GM20000 (cell line): ENCODE results near the gene DNM2.

Experiments used
- DNase-seq: peaks from one replicate; pipeline ENCODE4 v3.0.0; 2012; ENCODE audit warnings: low spot score
- CTCF ChIP-seq: IDR thresholded peaks from 2 replicates; pipeline ENCODE4 v1.5.1; 2012; ENCODE audit warnings: mild to moderate bottlenecking, control low read depth; ENCODE audit errors: extremely low read depth, missing control alignments

Gene DNM2

DNA sequence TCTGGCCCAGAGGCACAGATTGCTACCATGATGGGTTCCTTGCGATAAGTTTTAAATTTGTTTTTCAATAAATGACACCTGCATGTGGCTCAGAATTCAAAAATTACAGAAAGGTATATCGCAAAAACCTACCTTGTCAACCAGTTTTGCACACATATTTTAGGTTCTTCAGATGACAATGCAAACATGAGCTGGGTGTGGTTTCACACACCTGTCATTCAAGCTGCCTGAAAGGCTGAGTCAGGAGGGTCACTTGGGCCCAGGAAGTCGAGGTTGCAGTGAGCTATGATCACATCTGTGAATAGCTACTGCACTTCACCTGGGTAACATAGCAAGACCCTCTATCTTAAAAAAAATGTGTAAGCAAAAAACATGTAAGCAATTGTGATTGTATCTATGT is 56.1 kb downstream of the DNM2 start:
- DNase-seq: no peak
- no peak for TF ChIP-seq CTCF

DNA sequence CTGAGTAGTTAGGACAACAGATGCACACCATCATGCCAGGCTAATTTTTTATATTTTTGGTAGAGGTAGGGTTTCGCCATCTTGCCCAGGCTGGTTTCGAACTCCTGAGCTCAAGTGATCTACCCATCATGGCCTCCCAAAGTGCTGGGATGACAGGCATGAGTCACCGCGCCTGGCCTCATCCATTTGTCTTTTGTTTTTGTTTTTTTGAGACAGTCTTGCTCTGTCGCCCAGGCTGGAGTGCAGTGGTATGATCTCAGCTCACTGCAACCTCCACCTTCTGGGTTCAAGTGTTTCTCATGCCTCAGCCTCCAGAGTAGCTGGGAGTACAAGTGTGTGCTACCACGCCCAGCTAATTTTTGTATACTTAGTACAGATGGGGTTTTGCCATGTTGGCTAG is 57.0 kb downstream of the DNM2 start:
- no peak for TF ChIP-seq CTCF
- DNase-seq: no peak

DNA sequence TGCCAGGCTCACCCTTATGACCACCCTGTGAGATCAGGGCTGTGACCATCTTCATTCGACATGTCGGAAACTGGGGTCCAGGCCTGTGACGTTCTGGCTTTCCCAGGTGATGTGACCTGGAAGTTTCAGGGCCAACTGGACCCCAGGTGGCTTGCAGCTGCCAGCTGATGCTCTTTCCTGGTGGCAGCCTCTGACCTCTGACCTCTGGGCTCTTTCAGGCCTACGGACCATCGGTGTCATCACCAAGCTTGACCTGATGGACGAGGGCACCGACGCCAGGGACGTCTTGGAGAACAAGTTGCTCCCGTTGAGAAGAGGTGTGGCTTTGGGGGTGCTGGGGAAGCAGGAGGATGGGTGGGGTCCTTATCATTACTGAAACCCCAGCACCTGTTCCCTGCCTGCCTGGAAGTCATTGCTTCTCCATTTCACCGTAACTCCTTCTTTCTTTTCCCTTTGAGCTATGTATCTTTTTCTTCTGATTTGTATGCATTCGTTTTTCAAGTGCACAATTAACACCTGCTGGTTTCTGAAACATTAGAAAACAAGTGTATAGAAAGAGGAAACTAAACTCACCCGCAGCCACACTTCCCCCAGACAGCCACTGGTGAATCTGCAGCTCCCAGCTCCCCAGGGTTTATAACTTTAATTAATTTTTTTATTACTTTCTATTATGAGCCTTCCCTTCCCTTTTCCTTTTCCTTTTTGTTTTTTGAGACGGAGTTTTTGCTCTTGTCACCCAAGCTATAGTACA is 59.2 kb downstream of the DNM2 start:
- DNase-seq: no peak
- no peak for TF ChIP-seq CTCF

- no peak for DNase-seq
- no peak for TF ChIP-seq CTCF
These were observed 62.5 kb downstream of the DNM2 start for GRCh38 chr19:10780368-10780767.

- no peak for DNase-seq
- TF ChIP-seq CTCF: no peak
These were observed 64.9 kb downstream of the DNM2 start for GRCh38 chr19:10782795-10783194.

- no peak for DNase-seq
- no peak for TF ChIP-seq CTCF
These were observed 66.4 kb downstream of the DNM2 start for GRCh38 chr19:10784257-10784656.

GRCh38 chr19:10788146-10788545 is 70.3 kb downstream of the DNM2 start:
- no peak for TF ChIP-seq CTCF
- no peak for DNase-seq
